ENCODE measurements around the gene SEMA6A.

DNA sequence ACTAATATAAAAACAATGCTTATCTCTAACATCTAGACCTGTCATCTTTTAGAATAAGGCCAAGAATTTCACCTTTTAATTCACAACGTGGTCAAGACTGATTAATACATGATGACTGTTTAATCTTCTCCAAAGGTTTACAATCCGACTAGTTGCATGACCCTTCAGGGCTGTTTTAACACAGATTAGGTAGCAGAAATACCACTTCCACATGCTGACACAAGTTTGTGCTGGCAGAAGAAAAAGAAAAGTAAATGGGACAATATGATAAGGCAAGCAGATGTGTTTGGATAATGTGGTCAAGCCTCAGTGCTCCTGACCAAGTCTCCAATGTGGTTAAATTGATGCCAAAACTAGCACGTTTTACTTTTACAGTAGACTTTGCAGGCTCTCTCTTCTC, 31.1 kb downstream of the SEMA6A start:
- TF ChIP-seq, protein P1, sequence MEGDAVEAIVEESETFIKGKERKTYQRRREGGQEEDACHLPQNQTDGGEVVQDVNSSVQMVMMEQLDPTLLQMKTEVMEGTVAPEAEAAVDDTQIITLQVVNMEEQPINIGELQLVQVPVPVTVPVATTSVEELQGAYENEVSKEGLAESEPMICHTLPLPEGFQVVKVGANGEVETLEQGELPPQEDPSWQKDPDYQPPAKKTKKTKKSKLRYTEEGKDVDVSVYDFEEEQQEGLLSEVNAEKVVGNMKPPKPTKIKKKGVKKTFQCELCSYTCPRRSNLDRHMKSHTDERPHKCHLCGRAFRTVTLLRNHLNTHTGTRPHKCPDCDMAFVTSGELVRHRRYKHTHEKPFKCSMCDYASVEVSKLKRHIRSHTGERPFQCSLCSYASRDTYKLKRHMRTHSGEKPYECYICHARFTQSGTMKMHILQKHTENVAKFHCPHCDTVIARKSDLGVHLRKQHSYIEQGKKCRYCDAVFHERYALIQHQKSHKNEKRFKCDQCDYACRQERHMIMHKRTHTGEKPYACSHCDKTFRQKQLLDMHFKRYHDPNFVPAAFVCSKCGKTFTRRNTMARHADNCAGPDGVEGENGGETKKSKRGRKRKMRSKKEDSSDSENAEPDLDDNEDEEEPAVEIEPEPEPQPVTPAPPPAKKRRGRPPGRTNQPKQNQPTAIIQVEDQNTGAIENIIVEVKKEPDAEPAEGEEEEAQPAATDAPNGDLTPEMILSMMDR (IDR thresholded peaks at IDR 0.05; ENCODE audit: insufficient read depth, low read length), result no peak
- TF ChIP-seq POLR2AphosphoS5 (IDR thresholded peaks at IDR 0.05; ENCODE audit: low read depth) (no peak), GABPA (IDR thresholded peaks at IDR 0.05; ENCODE audit: low read depth) (no peak), SPI1 (IDR thresholded peaks at IDR 0.05; ENCODE audit: borderline replicate concordance, low read depth) (no peak)
- TF ChIP-seq, protein P2, sequence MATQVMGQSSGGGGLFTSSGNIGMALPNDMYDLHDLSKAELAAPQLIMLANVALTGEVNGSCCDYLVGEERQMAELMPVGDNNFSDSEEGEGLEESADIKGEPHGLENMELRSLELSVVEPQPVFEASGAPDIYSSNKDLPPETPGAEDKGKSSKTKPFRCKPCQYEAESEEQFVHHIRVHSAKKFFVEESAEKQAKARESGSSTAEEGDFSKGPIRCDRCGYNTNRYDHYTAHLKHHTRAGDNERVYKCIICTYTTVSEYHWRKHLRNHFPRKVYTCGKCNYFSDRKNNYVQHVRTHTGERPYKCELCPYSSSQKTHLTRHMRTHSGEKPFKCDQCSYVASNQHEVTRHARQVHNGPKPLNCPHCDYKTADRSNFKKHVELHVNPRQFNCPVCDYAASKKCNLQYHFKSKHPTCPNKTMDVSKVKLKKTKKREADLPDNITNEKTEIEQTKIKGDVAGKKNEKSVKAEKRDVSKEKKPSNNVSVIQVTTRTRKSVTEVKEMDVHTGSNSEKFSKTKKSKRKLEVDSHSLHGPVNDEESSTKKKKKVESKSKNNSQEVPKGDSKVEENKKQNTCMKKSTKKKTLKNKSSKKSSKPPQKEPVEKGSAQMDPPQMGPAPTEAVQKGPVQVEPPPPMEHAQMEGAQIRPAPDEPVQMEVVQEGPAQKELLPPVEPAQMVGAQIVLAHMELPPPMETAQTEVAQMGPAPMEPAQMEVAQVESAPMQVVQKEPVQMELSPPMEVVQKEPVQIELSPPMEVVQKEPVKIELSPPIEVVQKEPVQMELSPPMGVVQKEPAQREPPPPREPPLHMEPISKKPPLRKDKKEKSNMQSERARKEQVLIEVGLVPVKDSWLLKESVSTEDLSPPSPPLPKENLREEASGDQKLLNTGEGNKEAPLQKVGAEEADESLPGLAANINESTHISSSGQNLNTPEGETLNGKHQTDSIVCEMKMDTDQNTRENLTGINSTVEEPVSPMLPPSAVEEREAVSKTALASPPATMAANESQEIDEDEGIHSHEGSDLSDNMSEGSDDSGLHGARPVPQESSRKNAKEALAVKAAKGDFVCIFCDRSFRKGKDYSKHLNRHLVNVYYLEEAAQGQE (IDR thresholded peaks at IDR 0.05; ENCODE audit: insufficient replicate concordance, low read depth), result no peak
